Astrocyte (in vitro differentiated cells and primary cell): ENCODE measurements around the gene CYP2A13.

Source experiments
- CTCF ChIP-seq: IDR thresholded peaks from 2 replicates; pipeline ENCODE4 v1.5.1; 2011; ENCODE audit warnings: low read depth, mild to moderate bottlenecking, inconsistent platforms, low read length, moderate library complexity; ENCODE audit not compliant: insufficient read depth
- EZH2 ChIP-seq: IDR thresholded peaks from 2 replicates; pipeline ENCODE4 v1.6.1; 2012; ENCODE audit warnings: mild to moderate bottlenecking, low read length, inconsistent platforms; ENCODE audit not compliant: insufficient read depth

- no peak for TF ChIP-seq CTCF
- no peak for TF ChIP-seq EZH2
These were observed 40.4 kb downstream of the CYP2A13 start for GRCh38 chr19:41128692-41129091.
